ENCODE measurements around the gene NOVA2. TPM values are rescaled to one million over a fixed set of nuclear protein-coding genes. Genes with fewer than 3 reads are reported as not detected.

The NOVA2 gene
- total RNA-seq, 1 donor from 2014 or later, result 9.4 TPM

DNA sequence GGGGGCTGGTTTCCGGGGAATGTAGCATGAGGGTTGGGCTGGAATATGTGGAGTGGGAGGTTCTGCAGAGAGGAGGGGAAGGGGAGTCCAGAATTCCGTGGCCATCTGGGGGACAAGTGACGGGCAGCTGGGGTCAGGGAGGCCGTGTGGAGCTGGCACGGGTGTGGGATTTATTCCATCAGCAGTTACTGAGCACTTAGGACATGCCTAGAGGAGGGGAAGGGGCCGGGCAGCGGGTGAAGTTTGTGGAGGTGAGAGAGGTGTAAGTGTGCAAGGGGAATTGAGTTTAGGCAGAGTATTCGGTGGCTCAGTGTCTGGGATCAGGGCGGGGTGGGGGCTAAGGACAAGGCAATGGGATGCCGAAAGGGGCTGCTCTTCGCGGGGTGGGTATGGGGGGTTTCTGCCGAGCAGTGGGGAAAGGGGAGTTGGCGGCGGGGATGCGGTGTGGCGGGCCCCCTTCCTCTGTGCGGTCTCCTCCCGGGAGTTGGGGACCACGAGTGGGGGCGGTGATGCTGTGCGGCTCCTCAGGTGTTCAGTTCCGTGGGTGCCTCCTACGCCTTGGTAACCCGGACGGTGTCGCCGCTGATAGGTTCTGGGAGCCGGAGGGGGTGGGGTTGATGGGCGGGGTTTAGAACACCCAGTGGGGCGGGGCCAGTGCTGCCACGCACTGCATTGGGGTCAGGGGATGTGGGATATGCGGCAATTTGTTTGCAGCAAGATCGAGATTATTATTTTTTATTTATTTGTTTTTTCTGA, 27.0 kb upstream of the NOVA2 start:
- DNase-seq, result peak; percentile 70

DNA sequence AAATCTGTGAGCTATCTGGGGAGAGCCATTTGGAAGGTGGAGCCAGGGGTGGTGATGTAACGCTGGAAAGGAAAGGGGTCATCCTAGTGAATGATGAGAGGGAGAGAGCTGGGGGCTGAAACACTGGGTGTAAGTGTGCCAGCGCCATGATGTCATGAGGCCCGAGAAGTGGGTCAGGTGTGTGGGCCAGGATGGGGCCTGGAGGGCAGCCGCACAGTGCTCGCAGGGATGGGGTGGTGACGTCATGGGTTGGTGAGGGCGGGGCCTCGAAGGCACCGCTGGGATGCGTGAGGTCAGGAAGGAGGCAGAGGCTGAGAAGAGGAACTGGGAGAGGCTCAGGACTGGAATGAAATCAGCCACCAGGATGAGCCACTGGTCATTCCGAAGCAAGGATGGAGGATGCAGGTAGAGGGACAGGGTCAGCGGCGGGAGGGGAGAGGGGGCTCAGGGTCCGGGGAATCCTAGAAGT, 26.0 kb upstream of the NOVA2 start:
- peak; percentile 34 for DNase-seq

DNA sequence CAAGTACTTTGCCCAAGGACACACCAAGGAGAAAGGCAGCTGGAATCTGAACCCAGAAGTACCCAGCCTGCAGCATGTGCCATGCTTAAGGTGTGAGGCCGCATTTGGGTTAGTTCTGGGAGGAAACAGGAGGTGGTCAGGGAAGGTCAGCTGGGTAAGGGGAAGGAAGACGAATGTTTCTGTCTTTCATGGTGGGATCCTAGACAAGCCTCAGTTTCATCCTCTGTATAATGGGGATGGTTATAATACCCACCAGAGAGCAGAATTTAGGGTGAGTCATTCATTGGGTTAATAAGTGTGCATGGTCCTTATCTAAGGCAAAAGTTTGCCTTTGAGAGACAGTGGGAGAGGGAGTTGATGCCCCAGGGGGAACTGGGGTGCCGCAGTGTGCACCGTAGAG, 25.2 kb upstream of the NOVA2 start:
- DNase-seq, result no peak

DNA sequence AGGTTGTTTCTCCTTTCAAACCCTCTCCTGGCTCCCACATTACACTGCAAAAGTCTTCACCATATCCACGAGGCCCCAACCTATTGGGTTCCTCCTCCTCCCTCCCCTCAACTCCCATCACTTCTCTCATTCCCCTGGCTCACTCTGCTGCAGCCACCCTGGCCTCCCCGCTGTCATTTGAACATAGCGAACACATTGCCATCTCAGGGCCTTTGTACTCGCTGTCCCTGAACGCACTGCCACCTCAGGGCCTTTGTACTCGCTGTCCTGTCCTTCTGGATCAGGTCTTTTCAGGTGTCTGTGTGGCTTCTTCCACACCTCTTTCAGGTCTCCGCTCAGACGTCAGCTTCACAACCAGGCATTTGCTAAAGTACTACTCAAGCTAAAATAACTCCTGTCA, 23.3 kb upstream of the NOVA2 start:
- no peak for DNase-seq

DNA sequence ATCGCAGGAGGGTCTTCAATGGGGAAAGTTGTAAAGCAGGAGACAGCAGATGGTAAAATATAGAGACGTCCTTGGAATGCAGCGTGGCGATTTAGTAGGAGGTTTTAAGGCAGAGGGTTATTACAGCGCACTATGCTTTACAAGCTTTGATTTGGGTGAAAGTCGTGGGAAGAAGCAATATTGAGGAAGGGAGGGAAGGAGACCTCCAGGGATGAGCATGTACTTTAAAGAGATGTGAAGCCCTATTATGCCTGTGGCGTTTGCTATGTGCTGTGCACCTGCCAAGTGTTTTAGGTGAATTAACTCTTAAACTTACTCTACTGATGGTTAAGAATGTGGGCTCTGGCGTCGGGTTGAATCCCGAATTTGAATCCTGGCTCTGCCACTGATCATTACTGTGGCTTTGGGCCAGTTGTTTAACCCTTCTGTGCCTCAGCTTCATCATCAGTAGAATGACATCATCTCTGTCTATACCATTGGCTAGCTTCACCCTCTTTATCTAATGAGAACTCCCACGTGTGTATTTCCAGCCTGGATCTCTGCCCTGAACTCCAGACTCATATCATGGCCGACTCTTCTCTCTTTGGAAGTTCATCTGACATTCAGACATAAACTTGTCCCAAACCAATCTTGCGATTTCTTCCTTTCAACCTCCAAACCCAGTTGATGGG, 22.2 kb upstream of the NOVA2 start:
- no peak for DNase-seq

DNA sequence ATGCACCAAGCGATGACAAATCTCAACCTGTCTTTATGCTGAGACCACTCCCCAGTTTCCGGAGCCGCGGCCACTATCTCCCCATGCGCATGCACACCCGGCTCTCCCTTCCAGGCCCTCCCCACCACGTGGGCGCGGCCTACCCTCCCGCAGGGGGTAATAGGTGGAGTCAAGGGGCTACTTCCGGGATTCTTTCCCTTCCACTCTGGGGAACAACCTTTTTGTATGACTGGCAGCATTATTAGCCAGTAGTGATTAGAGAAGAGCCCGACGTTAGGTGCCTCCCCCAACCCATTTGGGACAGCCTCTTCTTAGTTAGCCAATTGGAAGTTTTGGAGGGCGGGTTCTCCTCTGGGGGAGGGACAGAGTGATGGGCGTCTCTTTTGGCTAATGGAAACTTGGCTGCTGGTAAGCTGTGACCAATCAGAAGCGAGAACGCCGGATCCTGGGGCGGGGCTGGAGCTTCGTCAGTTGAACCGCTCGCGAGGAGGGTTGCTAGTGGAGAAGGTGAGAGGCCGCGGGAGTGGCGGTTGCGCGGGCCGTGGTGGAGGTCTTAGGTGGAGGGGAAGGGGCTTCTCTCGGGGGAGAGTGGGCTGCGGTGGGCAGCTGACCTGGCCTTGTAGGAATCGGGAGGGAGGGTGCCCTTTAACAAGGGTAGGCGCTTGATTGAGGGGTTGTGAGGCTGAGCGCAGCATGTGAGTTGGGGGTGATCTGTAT, 21.5 kb upstream of the NOVA2 start, which contains the start of gene CCDC61:
Gene CCDC61, plus strand, starts transcription at position 470 of the 717 bp plus-strand sequence. CDS start 7,552 bp downstream, outside the sequence.
- peak; percentile 98 for DNase-seq

DNA sequence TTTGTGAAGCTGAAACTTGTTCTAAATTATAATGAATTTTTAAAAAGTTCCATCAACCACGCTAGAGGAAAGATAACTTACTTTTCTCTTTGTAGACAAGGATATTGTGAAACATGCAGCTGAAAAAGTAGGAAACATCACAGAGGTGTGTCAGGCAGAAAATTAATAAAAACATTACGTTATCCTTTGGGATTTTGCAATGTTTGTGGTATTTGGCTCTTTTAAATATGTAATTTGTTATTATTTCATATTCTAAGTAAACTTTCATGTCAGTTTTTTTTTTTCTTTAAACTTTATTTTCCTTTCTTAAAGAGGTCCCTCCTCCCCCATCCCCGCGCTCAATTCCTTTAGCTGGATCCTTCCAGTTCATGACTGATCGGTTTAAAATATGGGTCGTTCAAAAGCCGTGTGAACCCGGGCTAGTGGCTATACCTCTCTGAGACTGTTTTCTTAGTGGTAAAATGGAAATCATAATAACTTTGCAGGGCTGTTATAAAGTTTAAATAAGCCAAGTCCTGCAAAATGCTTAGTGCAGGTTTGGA, 20.9 kb upstream of the NOVA2 start:
- DNase-seq, result no peak

DNA sequence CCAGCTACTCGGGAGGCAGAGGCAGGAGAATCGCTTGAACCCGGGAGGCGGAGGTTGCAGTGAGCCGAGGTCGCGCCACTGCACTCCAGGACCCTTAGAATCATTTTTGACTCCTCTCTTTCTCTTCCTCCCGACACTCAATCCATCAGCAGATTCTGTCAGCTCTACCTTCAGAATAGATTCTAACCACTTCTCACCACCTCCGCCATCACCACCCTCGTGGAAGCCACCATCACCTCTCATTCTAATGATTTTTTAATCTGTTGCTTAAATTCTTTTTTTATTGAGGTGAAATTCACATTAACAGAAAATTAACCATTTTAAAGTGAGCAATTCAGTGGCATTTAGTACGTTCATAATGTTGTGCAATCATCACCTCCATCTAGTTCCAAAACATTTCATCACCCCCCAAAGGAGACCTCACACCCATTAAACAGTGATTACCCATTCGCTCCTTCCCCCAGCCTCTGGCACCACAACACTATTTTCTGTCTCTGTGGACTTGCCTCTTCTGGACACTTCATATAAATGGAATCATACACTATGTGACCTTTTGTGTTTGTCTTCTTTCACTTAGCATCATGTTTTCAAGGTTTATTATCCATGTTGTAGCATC, 16.6 kb upstream of the NOVA2 start:
- DNase-seq, result no peak

DNA sequence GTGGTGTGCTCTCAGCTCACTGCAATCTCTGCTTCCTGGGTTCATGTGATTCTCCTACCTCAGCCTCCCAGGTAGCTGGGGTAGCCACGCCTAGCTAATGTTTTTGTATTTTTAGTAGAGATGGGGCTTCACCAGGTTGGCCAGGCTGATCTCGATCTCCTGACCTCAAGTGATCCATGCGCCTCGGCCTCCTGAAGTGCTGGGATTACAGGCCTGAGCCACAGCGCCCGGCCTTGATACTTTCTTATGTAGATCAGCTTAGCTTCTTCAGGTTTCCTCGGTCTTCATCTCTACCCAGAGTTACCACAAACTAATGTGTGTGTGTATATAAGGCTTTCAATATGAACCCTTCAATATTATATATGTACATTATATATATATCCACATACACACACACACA, 11.7 kb upstream of the NOVA2 start:
- no peak for DNase-seq

DNA sequence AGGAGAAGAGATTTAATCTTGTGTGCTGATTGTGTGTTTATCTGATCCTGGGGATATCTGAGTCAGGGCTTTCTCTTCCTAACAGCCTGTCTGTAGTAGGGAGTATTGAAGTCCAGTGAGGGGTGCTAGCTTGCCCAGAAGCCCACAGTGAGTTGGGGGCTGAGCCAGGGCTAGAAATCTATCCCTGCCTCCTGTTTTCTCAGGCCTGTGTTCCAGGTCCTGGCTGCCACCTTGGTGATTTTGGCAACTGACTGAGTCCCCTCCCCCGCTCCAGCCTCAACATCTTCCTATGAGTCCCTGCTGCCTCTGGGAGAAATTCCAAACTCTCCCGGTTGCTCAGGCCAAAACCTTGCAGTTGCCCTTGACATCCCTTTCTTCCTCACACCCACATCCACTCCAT, 7.7 kb upstream of the NOVA2 start:
- DNase-seq, result no peak

DNA sequence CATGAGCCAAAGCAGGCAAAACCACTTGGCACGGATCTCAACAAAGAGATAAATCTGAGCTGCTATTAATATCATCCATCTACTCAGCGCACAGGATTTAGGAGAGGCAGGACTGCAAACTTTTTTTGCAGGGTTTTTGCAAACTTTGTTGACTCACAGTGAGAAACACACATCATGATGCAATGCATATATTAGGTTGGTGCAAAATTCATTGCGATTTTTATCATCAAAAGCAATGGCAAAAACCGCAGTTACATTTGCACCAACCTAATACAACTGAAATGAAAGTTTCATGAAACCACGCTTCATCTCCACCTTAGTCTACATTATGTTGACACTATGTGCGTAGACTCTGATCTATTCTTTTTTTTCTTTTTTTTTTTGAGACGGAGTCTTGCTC, 4.5 kb upstream of the NOVA2 start:
- no peak for DNase-seq

DNA sequence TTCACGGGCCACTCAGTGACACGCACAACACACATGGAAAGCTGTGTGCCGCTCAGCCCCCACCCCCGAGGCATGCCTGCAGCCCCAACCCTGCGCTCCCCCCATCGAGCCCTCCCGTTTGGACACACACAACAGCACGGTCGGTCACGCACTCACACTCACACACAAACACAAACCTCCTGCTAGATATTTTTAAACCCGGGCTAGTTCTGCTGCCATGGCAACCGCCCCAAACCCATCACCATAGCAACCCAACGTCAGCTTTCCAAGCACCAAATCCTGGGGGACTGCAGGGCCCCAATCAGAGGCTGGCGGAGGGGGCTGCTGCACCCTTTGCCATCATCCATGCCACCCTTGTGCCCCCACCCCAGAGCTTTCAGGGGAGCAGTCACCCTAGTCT, 2.5 kb upstream of the NOVA2 start:
- peak; percentile 48 for DNase-seq

DNA sequence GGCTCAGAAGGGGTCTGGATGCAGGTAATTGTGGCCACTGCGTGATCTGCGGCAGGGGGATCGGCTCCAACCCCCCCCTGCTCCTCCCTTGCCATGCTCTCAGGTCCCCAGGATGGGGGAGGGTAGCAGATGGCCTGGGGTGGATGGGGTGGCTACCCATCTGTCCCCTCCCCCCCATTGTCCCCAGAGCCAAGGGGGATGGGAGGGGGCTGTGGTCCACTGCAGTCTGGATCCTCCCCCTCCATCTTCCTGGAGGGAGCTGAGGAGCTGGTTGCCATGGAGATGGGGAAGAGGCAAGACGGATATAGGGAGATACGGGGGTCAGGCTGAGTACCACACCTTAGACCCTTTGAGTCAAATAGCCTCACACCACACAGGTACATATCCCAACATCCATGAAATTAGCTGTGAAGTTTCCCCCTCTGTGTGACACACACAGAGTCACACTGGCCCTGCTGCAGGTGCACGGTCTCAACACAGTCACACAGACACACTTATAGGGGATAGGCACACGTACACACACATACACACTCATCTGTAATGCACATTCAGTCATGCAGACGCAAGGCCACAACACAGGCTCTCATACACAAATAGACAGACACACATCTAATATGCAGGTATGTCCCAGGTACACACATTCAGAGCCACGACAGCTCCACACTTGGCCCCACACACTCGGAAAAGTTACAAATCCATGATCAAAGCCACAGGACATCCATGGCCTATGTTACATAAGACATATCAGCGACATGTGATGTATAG, 1.8 kb upstream of the NOVA2 start:
- no peak for DNase-seq

DNA sequence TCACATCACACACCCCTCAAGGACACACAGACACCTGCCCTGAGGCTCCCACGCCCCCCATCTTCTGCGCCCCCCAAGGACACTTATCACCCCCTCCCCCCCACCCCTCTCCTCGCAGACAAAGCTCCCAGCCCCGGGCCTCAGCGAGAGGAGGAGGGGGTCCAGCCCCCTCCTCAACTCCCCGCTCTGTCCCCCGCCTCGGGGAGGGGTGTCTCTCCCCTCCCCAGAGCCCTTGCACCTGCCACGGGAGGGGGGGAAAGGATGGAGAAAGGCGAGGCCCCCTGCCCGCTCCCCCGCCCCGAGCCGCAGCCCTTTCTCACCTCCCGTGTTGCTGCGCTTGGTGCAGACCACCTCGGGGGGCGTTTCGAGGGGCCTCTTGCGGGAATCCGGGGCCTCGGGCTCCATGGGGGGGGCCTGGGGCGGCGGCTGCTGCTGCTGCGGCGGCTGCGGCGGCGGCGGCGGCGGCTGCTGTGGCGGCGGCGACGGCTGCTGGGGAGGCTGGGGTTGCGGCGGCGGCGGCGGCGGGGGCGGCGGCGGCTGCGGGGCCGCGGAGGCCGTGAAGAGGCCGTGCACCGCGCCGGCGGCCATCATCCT, 621 bp downstream of the NOVA2 start:
- DNase-seq, result no peak

DNA sequence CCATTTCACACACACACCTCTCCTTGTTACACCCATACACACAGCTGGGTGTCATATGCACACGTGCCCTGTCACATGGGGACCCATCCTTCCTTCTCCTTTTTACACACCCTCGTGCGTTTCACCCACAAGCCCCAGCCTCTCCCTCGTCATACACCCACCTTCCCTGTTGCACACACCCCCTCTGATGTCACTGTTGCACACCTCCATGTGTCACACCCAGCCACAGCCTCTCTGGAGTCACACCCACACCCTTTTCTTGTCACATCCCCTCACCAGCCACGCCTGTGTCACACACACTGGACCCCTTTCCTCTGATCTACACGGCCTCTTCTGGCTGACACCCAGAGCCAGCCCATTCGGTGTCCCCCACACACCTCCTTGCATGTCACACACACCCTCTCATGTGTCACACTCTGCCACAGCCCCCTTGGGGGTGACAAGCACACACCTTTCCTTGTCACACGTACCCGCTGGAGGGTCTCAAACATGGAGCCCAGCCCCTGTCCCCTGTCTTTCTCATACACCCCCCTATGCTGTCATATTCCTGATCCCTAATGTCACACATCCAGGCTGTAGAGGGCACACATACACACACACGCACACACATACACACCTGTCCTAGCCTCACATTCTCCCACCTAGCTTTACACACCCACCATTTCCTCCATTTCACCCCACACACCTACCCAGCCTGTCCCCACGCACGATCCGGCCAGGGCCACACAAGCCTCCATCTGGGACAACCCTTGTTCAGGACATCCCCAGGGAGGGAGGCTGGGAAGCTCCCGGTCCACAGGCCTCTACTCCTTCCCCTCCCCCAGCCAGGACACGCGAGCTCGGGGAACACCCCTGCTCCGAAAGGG, 1.4 kb downstream of the NOVA2 start:
- no peak for DNase-seq

DNA sequence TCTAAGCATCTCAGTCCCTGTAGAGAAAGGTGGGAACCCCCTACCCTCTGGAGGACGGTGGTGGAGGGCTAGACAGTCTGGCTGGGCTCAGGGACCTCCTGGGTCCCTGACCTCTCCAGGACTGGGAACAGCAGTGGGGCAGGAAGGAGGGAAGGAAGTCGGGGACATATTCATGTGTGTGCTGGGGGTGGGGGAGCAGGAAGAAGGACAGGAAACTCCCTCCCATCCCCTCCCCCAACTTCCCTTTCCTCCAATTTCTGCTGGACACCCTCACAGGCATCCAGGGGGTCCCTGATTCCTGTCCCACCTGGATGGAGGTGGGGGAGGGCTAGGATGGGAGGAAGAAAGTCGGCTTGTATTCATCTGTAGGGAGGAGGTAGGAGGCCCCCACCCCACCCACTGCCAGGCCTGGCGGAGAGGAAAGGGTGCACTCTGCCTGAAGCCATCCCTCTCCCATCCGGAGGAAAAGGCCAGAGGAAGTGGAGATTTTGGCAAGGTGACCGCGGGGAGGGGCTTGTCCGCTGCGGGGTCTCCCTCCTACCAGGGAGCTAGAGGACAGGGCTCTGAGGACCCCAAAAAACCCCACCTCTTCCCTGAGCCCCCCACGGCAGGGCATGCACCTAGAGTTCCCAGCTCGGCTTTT, 2.3 kb downstream of the NOVA2 start:
- DNase-seq, result no peak

DNA sequence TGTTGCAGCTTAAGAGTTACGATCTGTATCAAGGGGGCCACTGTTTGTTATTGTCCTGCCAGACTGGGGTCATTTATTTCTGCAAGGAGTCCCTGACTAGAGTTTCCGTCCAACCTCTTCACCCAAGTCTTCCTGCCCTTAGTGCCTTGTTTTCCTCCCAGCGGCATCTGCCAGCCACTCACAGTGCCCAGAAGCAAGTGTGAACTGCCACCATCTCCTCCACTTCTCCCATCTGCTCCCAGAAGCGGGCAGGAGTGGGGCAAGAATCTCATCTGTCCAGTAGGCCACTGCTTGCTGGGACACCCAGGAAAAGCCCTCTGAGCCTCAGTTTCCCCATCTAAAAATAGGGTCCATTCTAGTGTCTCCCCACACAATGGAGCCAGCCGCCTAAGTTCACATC, 4.0 kb downstream of the NOVA2 start:
- DNase-seq, result no peak

DNA sequence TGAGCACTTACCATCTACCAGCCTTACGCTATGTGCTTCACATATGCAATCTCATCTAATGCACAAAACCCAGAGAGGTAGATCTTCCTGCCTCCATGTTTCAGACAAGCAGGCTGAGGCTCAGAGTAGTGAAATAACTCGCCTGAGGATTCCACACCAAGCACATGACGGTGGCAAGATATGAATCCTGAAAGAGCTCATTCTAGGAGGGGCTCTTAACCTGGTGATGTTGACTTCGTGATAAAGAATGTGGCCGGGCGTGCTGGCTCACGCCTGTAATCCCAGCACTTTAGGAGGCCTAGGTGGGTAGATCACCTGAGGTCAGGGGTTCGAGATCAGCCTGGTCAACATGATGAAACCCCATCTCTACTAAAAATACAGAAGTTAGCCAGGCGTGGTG, 5.0 kb downstream of the NOVA2 start:
- no peak for DNase-seq

DNA sequence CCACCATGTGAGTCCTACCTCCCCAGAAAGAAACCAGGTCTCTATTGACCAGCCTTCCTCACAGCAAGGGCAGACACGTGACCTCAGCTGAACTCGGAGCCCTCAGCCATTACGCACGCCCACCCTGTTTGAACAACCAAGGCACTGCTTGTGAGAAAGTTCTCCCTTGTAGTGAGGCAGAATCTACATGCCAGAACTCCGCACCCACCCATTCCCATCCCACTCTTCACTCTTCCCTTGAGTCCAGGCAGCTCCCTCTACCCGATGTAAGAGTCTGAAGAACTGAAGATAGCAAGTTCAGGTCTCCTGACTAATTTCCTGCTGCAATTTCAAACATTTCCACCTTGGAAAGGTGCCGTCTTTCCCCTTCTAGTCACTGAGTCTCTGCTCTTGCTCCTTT, 6.4 kb downstream of the NOVA2 start:
- no peak for DNase-seq

DNA sequence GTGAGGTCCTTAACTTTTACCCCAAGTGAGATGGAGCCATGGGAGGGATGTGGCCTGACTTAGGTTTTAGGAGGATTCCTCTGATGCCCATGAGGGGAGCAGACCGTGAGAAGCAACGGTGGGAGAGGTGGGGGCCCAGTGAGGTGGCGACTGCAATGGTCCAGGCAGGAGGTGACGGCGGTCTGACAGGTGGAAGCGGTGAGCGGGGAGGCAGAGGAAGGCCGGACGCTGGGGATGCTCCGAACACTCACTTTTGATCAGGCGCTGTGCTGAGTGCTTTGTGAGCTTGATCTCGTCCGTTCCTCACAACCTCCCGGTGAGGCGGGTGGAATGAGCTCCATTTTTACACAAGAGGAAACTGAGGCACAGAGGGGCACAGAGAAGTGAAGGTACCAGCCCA, 11.6 kb downstream of the NOVA2 start:
- no peak for DNase-seq
